GM19467 (cell line): ENCODE measurements around the gene GOLGA8G.
"Not testable (repeated sequence)": the region's sequence is repeated elsewhere in the genome, so short reads cannot be mapped to it uniquely, and the experiment has no call there.

Source experiments
- ATAC-seq: cut with Tn5 transposase; IDR thresholded peaks from one replicate; pipeline ENCODE4 v1.9.1; 2021; ENCODE audit warnings: mild to moderate bottlenecking, moderate library complexity; ENCODE audit not compliant: unreplicated experiment

GOLGA8G gene, protein sequence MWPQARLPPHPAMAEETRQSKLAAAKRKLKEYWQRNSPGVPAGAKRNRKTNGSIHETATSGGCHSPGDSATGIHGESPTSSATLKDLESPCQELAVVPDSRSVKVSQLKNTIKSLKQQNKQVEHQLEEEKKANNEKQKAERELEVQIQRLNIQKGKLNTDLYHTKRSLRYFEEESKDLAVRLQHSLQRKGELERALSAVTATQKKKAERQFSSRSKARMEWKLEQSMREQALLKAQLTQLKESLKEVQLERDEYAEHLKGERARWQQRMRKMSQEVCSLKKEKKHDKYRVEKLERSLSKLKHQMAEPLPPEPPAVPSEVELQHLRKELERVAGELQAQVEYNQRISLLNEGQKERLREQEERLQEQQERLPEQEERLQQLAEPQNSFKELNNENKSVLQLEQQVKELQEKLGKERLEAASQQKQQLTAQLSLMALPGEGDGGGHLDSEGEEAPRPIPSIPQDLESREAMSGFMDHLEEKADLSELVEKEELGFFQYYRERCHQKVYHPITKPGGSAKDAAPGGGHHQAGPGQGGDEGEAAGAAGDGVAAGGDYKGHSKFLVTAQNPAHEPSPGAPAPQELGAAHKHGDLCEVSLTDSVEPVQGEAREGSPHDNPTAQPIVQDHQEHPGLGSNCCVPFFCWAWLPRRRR

DNA sequence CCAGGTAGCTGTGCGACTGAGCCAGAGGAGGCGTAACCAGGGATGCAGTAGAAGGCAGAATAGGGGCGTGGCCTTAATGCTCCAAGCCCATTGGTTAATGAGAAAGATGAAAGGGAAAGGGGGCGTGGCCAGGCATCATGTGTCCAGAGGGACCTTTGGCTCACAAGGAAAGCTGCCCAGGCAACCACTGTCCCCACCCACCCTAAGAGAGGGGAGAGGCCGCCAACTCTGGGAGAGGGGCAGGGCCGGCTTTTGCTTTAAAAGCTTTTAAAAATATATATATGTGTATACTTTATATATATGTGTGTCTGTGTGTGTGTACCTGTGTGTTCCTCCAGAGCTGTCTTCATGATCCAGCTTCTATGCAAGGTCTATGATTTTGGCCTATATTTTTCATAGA, at the start of gene GOLGA8G:
Gene GOLGA8G (minus strand): TSS at position 18 of the 400 bp plus-strand sequence. CDS start 62 bp downstream, outside the sequence.
- not testable (repeated sequence) for ATAC-seq

DNA sequence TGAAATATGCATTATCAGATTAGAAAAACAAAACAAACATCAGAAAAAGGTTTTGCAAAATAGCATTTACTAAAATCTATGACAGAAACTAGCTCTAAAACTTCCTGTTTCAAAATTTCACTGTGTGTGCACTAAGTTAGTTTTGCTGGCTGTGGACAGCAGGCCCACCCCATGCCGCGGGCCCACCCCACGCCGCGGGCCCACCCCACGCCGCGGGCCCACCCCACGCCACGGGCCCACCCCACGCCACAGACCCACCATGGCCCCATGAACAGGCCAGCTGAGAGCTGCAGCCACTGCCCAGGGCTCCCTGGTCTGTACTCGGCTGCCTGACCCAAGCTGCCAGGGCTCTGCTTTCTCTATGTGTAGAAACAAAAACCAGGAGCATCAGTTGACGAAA, 40.6 kb upstream of the GOLGA8G start:
- ATAC-seq, result not testable (repeated sequence)

DNA sequence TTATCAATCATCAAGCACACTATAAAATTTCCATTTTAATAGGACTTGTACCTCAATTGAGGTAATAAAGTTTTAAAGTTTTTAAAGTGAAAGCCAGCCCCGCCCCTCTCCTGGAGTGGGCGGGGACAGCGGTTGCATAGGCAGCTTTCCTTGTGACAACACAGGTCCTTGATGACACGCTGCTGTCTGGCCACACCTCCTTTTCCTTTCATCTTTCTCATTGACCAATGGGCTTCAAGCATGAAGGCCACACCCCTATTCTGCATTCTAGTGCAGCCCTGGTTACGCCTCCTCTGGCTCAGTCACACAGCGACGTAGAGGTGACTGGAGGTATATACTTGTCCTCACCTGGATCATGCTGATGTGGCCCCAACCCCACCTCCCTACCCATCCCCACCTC, 20.5 kb upstream of the GOLGA8G start, which contains the start of gene GOLGA6L25:
Gene GOLGA6L25 (plus strand): TSS at position 301 of the 400 bp plus-strand sequence. CDS start 61 bp downstream, at position 362.
- ATAC-seq, result not testable (repeated sequence)

DNA sequence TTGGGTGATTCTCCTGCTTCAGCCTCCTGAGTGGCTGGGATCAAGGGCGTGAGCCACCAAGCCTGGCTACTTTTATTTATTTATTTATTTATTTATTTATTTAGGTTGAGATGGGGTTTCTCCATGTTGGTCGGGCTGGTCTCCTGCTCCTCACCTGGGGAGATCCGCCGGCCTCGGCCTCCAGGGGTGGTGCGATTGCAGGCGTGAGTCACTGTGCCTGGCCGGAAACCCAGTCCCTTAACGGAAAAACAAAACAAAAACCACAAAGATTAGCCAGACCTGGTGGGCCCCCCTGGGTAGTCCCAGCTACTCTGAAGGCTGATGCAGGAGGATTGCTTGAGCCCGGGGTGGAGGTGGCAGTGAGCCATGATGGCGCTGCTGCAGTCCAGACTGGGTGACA, 17.6 kb downstream of the GOLGA8G start:
- ATAC-seq, result not testable (repeated sequence)

DNA sequence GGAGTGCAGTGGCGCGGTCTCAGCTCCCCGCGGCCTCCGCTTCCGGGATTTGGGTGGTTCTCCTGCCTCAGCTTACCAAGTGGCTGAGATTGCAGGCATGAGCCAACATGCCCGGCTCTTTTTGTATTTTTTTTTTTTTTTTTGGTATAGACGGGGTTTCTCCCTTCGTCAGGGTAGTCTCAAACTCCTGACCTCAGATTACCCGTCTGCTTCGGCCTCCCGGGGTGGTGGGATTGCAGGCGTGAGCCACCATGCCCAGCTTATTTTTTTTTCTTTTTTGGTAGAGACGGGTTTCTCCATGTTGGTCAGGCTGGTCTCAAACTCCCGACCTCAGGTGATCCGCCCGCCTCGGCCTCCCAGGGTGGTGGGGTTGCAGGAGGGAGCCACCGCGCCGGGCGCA, 18.6 kb downstream of the GOLGA8G start:
- ATAC-seq, result not testable (repeated sequence)

DNA sequence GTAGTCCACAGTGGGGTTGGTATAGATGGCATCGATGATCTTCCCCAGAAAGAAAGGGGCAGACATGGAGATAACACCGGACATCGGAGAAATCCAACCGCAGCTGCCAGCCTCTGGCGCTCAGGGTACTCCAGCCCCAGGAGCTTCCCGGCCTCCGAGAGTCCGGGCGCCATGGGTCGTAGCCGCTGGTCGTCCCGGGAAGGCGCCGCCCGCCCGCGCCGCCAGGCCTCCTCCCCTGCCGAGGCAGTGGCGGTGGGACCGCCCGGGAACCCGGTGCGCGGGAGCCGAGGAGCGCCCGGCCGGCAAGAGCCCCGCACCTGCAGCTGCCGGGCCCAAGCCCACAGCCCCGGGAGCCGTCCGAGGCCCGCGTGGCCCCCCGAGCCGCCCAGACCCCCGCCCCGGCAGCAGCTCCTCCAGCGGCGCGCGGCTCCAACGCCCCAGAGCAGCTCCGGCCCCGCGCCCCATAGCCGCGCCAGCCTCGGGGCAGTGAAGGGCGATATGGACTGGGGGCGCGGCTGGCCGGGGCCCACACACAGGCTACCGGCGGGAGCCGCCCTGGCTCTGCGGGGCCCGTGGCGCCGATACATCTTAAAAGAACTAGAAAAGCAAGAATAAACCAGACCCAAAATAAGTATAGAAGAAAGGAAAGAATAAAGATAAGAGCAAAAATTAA, 24.4 kb downstream of the GOLGA8G start:
- not testable (repeated sequence) for ATAC-seq

DNA sequence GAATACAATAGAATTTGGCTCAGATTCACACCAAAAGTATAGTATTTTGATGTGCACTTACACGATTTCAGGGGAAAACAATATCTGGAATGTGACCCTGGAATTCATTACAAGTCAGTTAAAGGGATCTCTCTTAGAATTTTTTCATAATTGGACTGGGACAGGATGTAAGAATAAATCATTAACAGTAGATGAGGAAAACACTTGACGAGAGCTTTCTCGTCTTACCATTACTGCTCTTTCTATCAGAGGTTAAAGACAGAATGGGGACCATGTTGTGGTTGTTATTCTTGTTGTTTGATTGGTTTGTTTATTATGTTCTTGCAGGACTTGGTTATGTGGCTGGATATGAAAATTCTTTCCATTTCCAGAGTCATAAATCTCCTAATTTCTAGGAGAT, 51.4 kb downstream of the GOLGA8G start:
- not testable (repeated sequence) for ATAC-seq
